HepG2 (cell line): Measurements from ENCODE around the gene VSNL1. TPM values are rescaled to one million over a fixed set of nuclear protein-coding genes. Genes with fewer than 3 reads are reported as not detected.

Experiments used
- HDAC1 ChIP-seq: sonication (generic); formaldehyde crosslinking; IDR thresholded peaks from 2 replicates; pipeline ENCODE4 v1.5.1; 2020; ENCODE audit warnings: mild to moderate bottlenecking, missing genetic modification reagents
- RFX3 ChIP-seq: IDR thresholded peaks from 2 replicates; pipeline ENCODE4 v1.6.1; 2016; ENCODE audit warnings: missing biosample characterization, missing genetic modification reagents
- ZBTB20 ChIP-seq: sonication (generic); formaldehyde crosslinking; IDR thresholded peaks from 2 replicates; pipeline ENCODE4 v1.8.1; 2023; ENCODE audit warnings: missing genetic modification reagents, low read depth, mild to moderate bottlenecking, borderline replicate concordance
- ZNF430 ChIP-seq: sonication (generic); formaldehyde crosslinking; IDR thresholded peaks from 2 replicates; pipeline ENCODE4 v1.9.0; 2021; ENCODE audit warnings: mild to moderate bottlenecking, missing genetic modification reagents
- ZNF746 ChIP-seq: sonication (generic); formaldehyde crosslinking; IDR thresholded peaks from 2 replicates; pipeline ENCODE4 v1.8.0; 2022; ENCODE audit warnings: mild to moderate bottlenecking, missing genetic modification reagents
- ZZZ3 ChIP-seq: sonication (generic); formaldehyde crosslinking; IDR thresholded peaks from 2 replicates; pipeline ENCODE4 v1.4.0; 2020; ENCODE audit warnings: missing genetic modification reagents, mild to moderate bottlenecking, borderline replicate concordance
- polyA plus RNA-seq, 8 experiments: library from polyadenylated mRNA; depleted of rRNA in 3 of 8; stranded (reverse) in 7 of 8; unstranded in 1 of 8; fragments of >200 nt; fragmentation: Illumina TruSeq in 4 of 8; extraction: Trizol in 4 of 8; gene quantifications; 2 replicates each; pipeline versions ENCODE4 v1.2.1 to v1.2.3, GENCODE V29; 2011 to 2016; ENCODE audit warnings: low read depth in 4 of 8, missing spikeins in 1 of 8, mixed read lengths in 1 of 8; ENCODE audit not compliant: insufficient read depth in 1 of 8
- total RNA-seq, 5 experiments: library from RNA; depleted of rRNA; stranded (reverse); fragments of >200 nt; fragmentation: Illumina TruSeq; extraction: Trizol; gene quantifications; 2 replicates each; pipeline ENCODE4 v1.2.3, GENCODE V29; 2016; ENCODE audit warnings: low read depth in 1 of 5
- TF ChIP-seq, protein P1 (sequence below): sonication (generic); formaldehyde crosslinking; IDR thresholded peaks from 2 replicates; pipeline ENCODE4 v1.8.0; 2022; ENCODE audit warnings: missing genetic modification reagents, mild to moderate bottlenecking, moderate library complexity, borderline replicate concordance
- TF ChIP-seq, protein P2 (sequence below): sonication (generic); formaldehyde crosslinking; IDR thresholded peaks from 2 replicates; pipeline ENCODE4 v1.4.0; 2020; ENCODE audit warnings: mild to moderate bottlenecking, missing genetic modification reagents
- TF ChIP-seq, protein P3 (sequence below): sonication (generic); formaldehyde crosslinking; IDR thresholded peaks from 2 replicates; pipeline ENCODE4 v1.4.0; 2020; ENCODE audit warnings: missing genetic modification reagents, borderline replicate concordance
- TF ChIP-seq, protein P4 (sequence below): sonication (generic); formaldehyde crosslinking; IDR thresholded peaks from 2 replicates; pipeline ENCODE4 v1.4.0; 2020; ENCODE audit warnings: mild to moderate bottlenecking, missing genetic modification reagents, borderline replicate concordance
- TF ChIP-seq, protein P5 (sequence below): sonication (generic); formaldehyde crosslinking; IDR thresholded peaks from 2 replicates; pipeline ENCODE4 v1.5.0; 2020; ENCODE audit warnings: mild to moderate bottlenecking, missing genetic modification reagents, borderline replicate concordance

The VSNL1 gene
- total and polyA plus RNA-seq, 2 of the 13 experiments (the other 11 are each of a cell fraction or from before 2014, with no cell fraction given), result 63.2 to 95.9 TPM

DNA sequence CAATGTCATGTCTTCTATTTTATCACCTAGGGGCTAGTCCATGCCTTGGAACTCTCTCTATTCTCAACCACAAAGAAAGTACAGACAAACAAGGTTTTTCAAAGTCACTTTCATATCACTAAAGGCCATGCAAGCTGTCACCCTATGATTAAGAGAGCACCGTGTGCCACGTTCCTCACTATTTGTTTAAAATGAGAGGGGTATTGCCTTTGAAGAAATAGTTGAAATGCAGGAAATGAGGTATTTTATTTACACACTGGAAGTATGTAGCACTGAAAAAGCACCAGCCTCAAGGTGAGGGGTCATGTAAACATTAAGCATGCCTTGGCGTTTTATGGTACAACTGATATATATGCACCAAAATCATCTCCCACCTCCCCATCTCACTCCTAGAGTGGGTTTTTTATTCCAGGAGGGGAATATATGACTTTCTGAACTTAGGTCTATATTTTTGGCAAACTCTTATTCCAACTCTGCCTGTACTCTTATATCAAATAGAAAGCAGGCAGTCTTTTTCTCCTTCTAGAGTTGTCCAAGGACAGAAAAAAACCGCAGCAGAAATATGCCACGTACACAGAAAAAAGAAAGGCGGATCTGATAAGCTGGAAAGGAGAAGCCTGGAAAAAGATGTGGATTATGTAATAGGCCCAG is 53.5 kb downstream of the VSNL1 start (continued):
- TF ChIP-seq, protein P1, sequence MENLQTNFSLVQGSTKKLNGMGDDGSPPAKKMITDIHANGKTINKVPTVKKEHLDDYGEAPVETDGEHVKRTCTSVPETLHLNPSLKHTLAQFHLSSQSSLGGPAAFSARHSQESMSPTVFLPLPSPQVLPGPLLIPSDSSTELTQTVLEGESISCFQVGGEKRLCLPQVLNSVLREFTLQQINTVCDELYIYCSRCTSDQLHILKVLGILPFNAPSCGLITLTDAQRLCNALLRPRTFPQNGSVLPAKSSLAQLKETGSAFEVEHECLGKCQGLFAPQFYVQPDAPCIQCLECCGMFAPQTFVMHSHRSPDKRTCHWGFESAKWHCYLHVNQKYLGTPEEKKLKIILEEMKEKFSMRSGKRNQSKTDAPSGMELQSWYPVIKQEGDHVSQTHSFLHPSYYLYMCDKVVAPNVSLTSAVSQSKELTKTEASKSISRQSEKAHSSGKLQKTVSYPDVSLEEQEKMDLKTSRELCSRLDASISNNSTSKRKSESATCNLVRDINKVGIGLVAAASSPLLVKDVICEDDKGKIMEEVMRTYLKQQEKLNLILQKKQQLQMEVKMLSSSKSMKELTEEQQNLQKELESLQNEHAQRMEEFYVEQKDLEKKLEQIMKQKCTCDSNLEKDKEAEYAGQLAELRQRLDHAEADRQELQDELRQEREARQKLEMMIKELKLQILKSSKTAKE (CRISPR knock-in tag), result peak; percentile 87
- TF ChIP-seq ZBTB20 (CRISPR knock-in tag), result peak; percentile 96
- peak; percentile 88 for TF ChIP-seq HDAC1 (CRISPR knock-in tag)
- TF ChIP-seq ZZZ3, result no peak
- TF ChIP-seq RFX3 (CRISPR knock-in tag), result no peak; the same call in none of the 2 replicates
- no peak for TF ChIP-seq ZNF746 (CRISPR knock-in tag)
- TF ChIP-seq, protein P2, sequence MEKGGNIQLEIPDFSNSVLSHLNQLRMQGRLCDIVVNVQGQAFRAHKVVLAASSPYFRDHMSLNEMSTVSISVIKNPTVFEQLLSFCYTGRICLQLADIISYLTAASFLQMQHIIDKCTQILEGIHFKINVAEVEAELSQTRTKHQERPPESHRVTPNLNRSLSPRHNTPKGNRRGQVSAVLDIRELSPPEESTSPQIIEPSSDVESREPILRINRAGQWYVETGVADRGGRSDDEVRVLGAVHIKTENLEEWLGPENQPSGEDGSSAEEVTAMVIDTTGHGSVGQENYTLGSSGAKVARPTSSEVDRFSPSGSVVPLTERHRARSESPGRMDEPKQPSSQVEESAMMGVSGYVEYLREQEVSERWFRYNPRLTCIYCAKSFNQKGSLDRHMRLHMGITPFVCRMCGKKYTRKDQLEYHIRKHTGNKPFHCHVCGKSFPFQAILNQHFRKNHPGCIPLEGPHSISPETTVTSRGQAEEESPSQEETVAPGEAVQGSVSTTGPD, result peak; percentile 80; the same call in 1 of the 2 replicates
- peak; percentile 43; the same call in 1 of the 2 replicates for TF ChIP-seq ZNF430 (CRISPR knock-in tag)
- TF ChIP-seq, protein P3, sequence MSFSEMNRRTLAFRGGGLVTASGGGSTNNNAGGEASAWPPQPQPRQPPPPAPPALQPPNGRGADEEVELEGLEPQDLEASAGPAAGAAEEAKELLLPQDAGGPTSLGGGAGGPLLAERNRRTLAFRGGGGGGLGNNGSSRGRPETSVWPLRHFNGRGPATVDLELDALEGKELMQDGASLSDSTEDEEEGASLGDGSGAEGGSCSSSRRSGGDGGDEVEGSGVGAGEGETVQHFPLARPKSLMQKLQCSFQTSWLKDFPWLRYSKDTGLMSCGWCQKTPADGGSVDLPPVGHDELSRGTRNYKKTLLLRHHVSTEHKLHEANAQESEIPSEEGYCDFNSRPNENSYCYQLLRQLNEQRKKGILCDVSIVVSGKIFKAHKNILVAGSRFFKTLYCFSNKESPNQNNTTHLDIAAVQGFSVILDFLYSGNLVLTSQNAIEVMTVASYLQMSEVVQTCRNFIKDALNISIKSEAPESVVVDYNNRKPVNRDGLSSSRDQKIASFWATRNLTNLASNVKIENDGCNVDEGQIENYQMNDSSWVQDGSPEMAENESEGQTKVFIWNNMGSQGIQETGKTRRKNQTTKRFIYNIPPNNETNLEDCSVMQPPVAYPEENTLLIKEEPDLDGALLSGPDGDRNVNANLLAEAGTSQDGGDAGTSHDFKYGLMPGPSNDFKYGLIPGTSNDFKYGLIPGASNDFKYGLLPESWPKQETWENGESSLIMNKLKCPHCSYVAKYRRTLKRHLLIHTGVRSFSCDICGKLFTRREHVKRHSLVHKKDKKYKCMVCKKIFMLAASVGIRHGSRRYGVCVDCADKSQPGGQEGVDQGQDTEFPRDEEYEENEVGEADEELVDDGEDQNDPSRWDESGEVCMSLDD (CRISPR knock-in tag), result 0 out of 2 replicates have a peak, but pooled peaks have one; percentile 17
- TF ChIP-seq, protein P4, sequence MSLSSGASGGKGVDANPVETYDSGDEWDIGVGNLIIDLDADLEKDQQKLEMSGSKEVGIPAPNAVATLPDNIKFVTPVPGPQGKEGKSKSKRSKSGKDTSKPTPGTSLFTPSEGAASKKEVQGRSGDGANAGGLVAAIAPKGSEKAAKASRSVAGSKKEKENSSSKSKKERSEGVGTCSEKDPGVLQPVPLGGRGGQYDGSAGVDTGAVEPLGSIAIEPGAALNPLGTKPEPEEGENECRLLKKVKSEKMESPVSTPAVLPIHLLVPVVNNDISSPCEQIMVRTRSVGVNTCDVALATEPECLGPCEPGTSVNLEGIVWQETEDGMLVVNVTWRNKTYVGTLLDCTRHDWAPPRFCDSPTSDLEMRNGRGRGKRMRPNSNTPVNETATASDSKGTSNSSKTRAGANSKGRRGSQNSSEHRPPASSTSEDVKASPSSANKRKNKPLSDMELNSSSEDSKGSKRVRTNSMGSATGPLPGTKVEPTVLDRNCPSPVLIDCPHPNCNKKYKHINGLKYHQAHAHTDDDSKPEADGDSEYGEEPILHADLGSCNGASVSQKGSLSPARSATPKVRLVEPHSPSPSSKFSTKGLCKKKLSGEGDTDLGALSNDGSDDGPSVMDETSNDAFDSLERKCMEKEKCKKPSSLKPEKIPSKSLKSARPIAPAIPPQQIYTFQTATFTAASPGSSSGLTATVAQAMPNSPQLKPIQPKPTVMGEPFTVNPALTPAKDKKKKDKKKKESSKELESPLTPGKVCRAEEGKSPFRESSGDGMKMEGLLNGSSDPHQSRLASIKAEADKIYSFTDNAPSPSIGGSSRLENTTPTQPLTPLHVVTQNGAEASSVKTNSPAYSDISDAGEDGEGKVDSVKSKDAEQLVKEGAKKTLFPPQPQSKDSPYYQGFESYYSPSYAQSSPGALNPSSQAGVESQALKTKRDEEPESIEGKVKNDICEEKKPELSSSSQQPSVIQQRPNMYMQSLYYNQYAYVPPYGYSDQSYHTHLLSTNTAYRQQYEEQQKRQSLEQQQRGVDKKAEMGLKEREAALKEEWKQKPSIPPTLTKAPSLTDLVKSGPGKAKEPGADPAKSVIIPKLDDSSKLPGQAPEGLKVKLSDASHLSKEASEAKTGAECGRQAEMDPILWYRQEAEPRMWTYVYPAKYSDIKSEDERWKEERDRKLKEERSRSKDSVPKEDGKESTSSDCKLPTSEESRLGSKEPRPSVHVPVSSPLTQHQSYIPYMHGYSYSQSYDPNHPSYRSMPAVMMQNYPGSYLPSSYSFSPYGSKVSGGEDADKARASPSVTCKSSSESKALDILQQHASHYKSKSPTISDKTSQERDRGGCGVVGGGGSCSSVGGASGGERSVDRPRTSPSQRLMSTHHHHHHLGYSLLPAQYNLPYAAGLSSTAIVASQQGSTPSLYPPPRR (CRISPR knock-in tag), result peak; percentile 99
- TF ChIP-seq, protein P5, sequence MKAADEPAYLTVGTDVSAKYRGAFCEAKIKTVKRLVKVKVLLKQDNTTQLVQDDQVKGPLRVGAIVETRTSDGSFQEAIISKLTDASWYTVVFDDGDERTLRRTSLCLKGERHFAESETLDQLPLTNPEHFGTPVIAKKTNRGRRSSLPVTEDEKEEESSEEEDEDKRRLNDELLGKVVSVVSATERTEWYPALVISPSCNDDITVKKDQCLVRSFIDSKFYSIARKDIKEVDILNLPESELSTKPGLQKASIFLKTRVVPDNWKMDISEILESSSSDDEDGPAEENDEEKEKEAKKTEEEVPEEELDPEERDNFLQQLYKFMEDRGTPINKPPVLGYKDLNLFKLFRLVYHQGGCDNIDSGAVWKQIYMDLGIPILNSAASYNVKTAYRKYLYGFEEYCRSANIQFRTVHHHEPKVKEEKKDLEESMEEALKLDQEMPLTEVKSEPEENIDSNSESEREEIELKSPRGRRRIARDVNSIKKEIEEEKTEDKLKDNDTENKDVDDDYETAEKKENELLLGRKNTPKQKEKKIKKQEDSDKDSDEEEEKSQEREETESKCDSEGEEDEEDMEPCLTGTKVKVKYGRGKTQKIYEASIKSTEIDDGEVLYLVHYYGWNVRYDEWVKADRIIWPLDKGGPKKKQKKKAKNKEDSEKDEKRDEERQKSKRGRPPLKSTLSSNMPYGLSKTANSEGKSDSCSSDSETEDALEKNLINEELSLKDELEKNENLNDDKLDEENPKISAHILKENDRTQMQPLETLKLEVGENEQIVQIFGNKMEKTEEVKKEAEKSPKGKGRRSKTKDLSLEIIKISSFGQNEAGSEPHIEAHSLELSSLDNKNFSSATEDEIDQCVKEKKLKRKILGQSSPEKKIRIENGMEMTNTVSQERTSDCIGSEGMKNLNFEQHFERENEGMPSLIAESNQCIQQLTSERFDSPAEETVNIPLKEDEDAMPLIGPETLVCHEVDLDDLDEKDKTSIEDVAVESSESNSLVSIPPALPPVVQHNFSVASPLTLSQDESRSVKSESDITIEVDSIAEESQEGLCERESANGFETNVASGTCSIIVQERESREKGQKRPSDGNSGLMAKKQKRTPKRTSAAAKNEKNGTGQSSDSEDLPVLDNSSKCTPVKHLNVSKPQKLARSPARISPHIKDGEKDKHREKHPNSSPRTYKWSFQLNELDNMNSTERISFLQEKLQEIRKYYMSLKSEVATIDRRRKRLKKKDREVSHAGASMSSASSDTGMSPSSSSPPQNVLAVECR (CRISPR knock-in tag), result peak; percentile 52; the same call in 1 of the 2 replicates
